ENCODE results near the gene PLTP. TPM values are rescaled to one million over a fixed set of nuclear protein-coding genes. Genes with fewer than 3 reads are reported as not detected.
A peak's percentile ranks its signal among the peaks of the same experiment; 100 is the strongest.
"Not testable (repeated sequence)": the region's sequence is repeated elsewhere in the genome, so short reads cannot be mapped to it uniquely, and the experiment has no call there.

The PLTP gene
- polyA plus RNA-seq, 1 experiment: 105 TPM

DNA sequence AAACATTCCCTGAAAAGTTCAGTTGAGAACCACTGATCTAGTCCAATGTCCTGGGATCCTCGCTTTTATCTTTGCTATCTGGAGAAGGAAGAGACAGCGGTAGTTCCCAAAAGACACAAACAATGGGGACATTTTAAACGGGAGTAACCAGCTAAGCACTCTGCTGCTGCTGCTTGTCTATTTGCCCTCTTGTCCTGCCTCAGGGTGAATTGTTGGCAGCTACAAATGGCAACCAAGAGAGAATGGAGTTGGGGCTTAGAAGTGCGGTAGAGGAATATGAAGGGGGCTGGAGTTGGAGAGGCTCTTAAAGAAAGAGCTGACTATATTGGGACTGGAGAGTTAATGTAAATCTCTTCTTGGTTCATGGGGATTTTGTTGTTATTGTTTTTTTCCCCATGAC lies 37.4 kb downstream of the PLTP start:
- no peak overlapping the region for H3K4me3 ChIP-seq (ENCODE audit: low read depth, low read length)
- no peaks in the 10 kb centered on the region for H3K9me3 ChIP-seq (ENCODE audit: control insufficient read depth, insufficient read depth, low read length)
- no peaks in the 10 kb centered on the region for H3K27me3 ChIP-seq (ENCODE audit: control insufficient read depth, insufficient read depth, low read length)
- no peak for DNase-seq (ENCODE audit: low read depth, low spot score)
- ChIA-PET POLR2A (no interaction called here), CTCF (no interaction called here)
- H3K27ac ChIP-seq (ENCODE audit: low read depth, low read length): no peak overlapping the region
- TF ChIP-seq, protein P1, sequence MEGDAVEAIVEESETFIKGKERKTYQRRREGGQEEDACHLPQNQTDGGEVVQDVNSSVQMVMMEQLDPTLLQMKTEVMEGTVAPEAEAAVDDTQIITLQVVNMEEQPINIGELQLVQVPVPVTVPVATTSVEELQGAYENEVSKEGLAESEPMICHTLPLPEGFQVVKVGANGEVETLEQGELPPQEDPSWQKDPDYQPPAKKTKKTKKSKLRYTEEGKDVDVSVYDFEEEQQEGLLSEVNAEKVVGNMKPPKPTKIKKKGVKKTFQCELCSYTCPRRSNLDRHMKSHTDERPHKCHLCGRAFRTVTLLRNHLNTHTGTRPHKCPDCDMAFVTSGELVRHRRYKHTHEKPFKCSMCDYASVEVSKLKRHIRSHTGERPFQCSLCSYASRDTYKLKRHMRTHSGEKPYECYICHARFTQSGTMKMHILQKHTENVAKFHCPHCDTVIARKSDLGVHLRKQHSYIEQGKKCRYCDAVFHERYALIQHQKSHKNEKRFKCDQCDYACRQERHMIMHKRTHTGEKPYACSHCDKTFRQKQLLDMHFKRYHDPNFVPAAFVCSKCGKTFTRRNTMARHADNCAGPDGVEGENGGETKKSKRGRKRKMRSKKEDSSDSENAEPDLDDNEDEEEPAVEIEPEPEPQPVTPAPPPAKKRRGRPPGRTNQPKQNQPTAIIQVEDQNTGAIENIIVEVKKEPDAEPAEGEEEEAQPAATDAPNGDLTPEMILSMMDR (IDR thresholded peaks at IDR 0.05; ENCODE audit: low read depth, low read length): no peak

DNA sequence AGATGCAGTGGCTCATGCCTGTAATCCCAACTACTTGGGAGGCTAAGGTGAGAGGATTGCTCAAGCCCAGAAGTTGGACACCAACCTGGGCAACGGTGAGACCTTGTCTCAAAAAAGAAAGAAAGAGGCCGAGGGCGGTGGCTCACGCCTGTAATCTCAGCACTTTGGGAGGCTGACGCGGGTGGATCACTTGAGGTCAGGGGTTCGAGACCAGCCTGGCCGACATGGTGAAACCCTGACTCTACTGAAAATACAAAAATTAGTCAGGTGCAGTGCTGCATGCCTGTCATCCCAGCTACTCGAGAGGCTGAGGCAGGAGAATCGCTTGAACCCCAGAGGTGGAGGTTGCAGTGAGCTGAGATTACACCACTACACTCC lies 37.9 kb downstream of the PLTP start:
- DNase-seq (ENCODE audit: low read depth, low spot score); H3K9me3 ChIP-seq (ENCODE audit: control insufficient read depth, insufficient read depth, low read length); H3K27me3 ChIP-seq (ENCODE audit: control insufficient read depth, insufficient read depth, low read length); H3K27ac ChIP-seq (ENCODE audit: low read depth, low read length); H3K4me3 ChIP-seq (ENCODE audit: low read depth, low read length); POLR2A ChIA-PET: not testable (repeated sequence)
- CTCF ChIA-PET: interaction anchor here (1.0 kb wide), 1 partner anchor 15 kb away, joined by 3 read pairs; no protein-coding TSS in a partner anchor

DNA sequence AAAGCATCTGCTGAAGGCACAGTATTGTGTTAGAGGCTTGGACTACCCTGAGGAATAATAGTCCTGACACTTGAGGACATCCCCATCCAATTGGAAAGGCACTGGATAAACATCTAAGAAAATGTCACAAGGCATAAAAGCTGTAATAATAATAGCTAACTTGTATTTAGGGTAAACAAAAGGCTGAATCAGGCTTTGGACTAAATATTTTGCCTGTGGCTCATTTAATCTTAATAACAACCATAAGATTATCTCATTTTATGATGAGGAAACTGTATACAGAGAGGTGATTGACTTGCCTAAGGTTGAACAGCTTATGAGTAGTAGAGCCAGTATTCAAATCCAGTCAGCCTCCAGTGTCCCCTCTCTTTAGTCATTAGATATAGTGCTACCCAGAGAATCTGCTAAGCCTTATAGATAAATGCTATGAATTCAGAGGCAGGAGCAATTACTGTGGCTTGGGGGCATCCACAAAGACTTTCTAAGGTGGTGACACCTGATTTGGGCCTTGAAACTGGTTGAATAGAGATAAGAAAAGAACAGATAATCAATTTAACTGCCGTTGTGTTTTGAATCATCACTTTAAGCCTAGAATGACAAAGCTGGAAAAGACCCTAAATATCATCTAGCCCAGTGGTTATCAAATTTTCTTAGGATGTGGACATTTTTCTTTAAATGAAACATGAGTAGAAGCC lies 38.4 kb downstream of the PLTP start:
- Histone ChIP-seq H3K4me3 (ENCODE audit: low read depth, low read length) (no peak overlapping the region), H3K9me3 (ENCODE audit: control insufficient read depth, insufficient read depth, low read length) (no peaks in the 10 kb centered on the region), H3K27me3 (ENCODE audit: control insufficient read depth, insufficient read depth, low read length) (no peaks in the 10 kb centered on the region), H3K27ac (ENCODE audit: low read depth, low read length) (no peak overlapping the region)
- POLR2A ChIA-PET: no interaction called here
- DNase-seq (ENCODE audit: low read depth, low spot score): no peak
- TF ChIP-seq, protein P1 (IDR thresholded peaks at IDR 0.05; ENCODE audit: low read depth, low read length): no peak
- CTCF ChIA-PET: interaction anchor here (1.0 to 1.2 kb wide), 3 partner anchors 10 to 97 kb away, joined by 3 to 6 read pairs (median 5); no protein-coding TSS in a partner anchor

DNA sequence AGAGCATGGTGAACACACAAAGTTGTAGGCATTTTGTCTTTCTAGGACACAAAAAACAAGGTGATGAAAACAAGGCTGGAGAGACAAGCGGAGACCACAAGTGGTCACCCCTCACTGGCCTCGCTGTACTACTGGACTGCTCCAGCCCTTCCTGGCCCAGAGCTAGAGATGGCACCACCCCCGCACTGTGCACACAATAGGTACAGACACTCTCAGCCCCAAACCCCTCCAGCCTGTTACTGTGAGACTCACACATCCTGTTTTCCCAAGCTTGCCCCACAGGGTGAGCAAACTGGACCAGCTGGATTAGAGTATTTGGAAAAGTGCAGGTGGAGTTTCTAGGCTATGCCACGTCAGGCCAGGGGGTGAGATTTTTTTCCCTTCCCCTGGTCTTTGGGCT lies 39.3 kb downstream of the PLTP start:
- ChIA-PET CTCF (interaction anchor here (1.1 to 1.7 kb wide), 3 partner anchors 9 to 98 kb away, joined by 4 to 6 read pairs (median 5); no protein-coding TSS in a partner anchor), POLR2A (interaction anchor here (0.6 kb wide), 1 partner anchor 63 kb away, joined by 3 read pairs; no protein-coding TSS in a partner anchor)
- Histone ChIP-seq H3K4me3 (ENCODE audit: low read depth, low read length) (no peak overlapping the region), H3K9me3 (ENCODE audit: control insufficient read depth, insufficient read depth, low read length) (no peaks in the 10 kb centered on the region), H3K27ac (ENCODE audit: low read depth, low read length) (no peak overlapping the region), H3K27me3 (ENCODE audit: control insufficient read depth, insufficient read depth, low read length) (no peaks in the 10 kb centered on the region)
- TF ChIP-seq, protein P1 (IDR thresholded peaks at IDR 0.05; ENCODE audit: low read depth, low read length): no peak
- no peak for DNase-seq (ENCODE audit: low read depth, low spot score)

DNA sequence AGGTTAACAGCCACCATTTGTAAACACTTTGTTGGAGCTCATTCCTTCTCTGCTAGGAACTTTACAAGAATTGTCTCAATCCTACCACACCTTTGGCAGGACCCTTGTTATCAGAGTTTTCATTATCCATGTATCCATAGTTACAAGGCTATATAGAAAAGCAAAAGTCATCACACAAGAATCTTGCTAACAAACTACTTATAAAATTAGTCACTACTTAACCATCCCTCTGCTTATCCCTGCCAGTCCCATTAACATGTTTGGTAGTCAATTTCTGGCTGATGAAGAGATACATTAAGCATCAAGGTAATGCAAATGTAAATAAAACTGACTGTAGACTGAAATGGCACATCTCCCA lies 44.2 kb downstream of the PLTP start:
- POLR2A ChIA-PET: interaction anchor here (1.1 to 1.7 kb wide), 2 partner anchors 13 to 66 kb away, joined by 4 to 6 read pairs; partner anchors contain the start of genes PCIF1 and ZSWIM1
- TF ChIP-seq, protein P1 (IDR thresholded peaks at IDR 0.05; ENCODE audit: low read depth, low read length): no peak
- Histone ChIP-seq H3K27me3 (ENCODE audit: control insufficient read depth, insufficient read depth, low read length) (no peaks in the 10 kb centered on the region), H3K4me3 (ENCODE audit: low read depth, low read length) (no peak overlapping the region), H3K27ac (ENCODE audit: low read depth, low read length) (peak overlapping the region; percentile 65), H3K9me3 (ENCODE audit: control insufficient read depth, insufficient read depth, low read length) (no peaks in the 10 kb centered on the region)
- no peak for DNase-seq (ENCODE audit: low read depth, low spot score)
- CTCF ChIA-PET: interaction anchor here (0.7 to 2.1 kb wide), 3 partner anchors 10 to 102 kb away, joined by 3 to 11 read pairs (median 3); no protein-coding TSS in a partner anchor
